ENCODE results near the gene WDR45. TPM values are rescaled to one million over a fixed set of nuclear protein-coding genes. Genes with fewer than 3 reads are reported as not detected.

Gene WDR45
- total RNA-seq, 1 experiment from 2014 or later = 42.7 TPM

DNA sequence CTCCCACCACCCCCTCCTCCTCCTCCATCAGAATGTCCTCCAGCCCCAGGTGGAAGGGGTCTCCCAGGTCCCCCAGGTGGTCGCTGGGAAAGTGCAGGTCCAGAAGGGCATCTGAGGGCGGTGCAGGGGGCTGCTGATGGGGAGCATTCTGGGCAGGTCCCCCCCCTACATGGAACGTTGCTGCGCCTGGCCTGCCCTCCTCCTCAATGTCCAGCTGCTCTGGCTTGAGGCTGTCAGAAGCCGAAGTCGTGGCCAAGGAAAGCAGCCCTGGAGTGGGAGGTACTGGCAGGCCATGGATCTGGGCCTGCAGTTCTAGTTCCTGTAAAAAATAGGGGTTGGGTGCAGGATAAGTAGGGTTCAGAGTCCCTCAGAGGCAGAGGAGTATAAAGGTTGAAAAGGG is 49.4 kb downstream of the WDR45 start:
- no peak overlapping the region for H3K27ac Mint-ChIP-seq (ENCODE audit: unreplicated experiment)
- CTCF ChIA-PET = no interaction called here
- intact Hi-C loops (cut with micrococcal nuclease; ENCODE audit: unreplicated experiment) = no loop called here
- DNase-seq = no peak
- no TSS peak for BruUV-seq (replicated peaks)
- no peaks in the 10 kb centered on the region for H3K27me3 Mint-ChIP-seq (ENCODE audit: unreplicated experiment)
- H3K4me3 Mint-ChIP-seq (ENCODE audit: low read depth, unreplicated experiment) = no peak overlapping the region
- H3K4me1 Mint-ChIP-seq (ENCODE audit: low read depth, unreplicated experiment) = peaks cover 7% of the 10 kb centered on the region
- H3K9me3 Mint-ChIP-seq (ENCODE audit: low read depth, unreplicated experiment) = no peaks in the 10 kb centered on the region
- H3K36me3 Mint-ChIP-seq (ENCODE audit: insufficient read depth, unreplicated experiment) = peaks cover 55% of the 10 kb centered on the region
- TF ChIP-seq CTCF (IDR thresholded peaks at IDR 0.05; ENCODE audit: unreplicated experiment) = no peak

DNA sequence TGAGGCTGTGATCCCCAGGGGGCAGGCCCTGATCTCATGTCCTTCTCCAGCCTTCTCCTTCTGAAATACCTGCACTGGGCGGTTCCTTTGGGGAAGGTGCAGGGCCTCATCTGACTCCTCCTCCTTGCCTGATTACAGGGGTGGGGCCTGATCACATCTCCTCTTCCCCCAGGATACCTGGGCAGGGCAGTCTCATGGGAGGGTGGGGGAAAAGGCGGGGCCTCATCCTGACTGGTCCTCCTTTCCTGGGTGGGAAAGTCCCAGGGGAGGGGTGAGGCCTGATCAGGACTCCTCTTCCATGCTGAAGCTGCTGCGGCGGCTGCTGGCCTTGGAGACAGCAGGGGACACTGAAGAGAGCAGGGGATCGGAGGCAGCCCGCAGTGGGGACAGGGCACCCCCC is 49.8 kb downstream of the WDR45 start:
- Mint-ChIP-seq H3K4me3 (ENCODE audit: low read depth, unreplicated experiment) (no peak overlapping the region), H3K4me1 (ENCODE audit: low read depth, unreplicated experiment) (peaks cover 7% of the 10 kb centered on the region), H3K27me3 (ENCODE audit: unreplicated experiment) (no peaks in the 10 kb centered on the region), H3K9me3 (ENCODE audit: low read depth, unreplicated experiment) (no peaks in the 10 kb centered on the region), H3K27ac (ENCODE audit: unreplicated experiment) (no peak overlapping the region), H3K36me3 (ENCODE audit: insufficient read depth, unreplicated experiment) (peaks cover 55% of the 10 kb centered on the region)
- intact Hi-C loops (cut with micrococcal nuclease; ENCODE audit: unreplicated experiment) = no loop called here
- no TSS peak for BruUV-seq (replicated peaks)
- no peak for TF ChIP-seq CTCF (IDR thresholded peaks at IDR 0.05; ENCODE audit: unreplicated experiment)
- DNase-seq = peak; percentile 39
- CTCF ChIA-PET = no interaction called here

Other genes with a start within 250 kb of the WDR45 start
- 53.3 and 70.5 TPM in 2 replicates for gene PCSK1N, start 244.3 kb downstream of the WDR45 start, total RNA-seq (2022)
- 86.1 and 96.8 TPM in 2 replicates for gene TIMM17B, start 182.1 kb downstream of the WDR45 start, total RNA-seq (2022)
- gene PQBP1, start 182.0 kb downstream of the WDR45 start, total RNA-seq (2022) = 110 and 113 TPM in 2 replicates
- 68.1 and 81.0 TPM in 2 replicates for gene SLC35A2, start 168.2 kb downstream of the WDR45 start, total RNA-seq (2022)
- 12.8 and 13.9 TPM in 2 replicates for gene PIM2, start 160.9 kb downstream of the WDR45 start, total RNA-seq (2022)
- gene OTUD5, start 122.3 kb downstream of the WDR45 start, total RNA-seq (2022) = 67.8 and 73.0 TPM in 2 replicates
- 8.4 and 9.7 TPM in 2 replicates for gene KCND1, start 108.0 kb downstream of the WDR45 start, total RNA-seq (2022)
- 92.8 and 97.8 TPM in 2 replicates for gene GRIPAP1, start 77.6 kb downstream of the WDR45 start, total RNA-seq (2022)
- 32.2 and 35.1 TPM in 2 replicates for gene TFE3, start 36.5 kb downstream of the WDR45 start, total RNA-seq (2022)
- 30.8 and 39.0 TPM in 2 replicates for gene CCDC120, start 20.9 kb downstream of the WDR45 start, total RNA-seq (2022)
- 11.5 and 16.1 TPM in 2 replicates for gene PRAF2, start 5.9 kb downstream of the WDR45 start, total RNA-seq (2022)
- 32.3 and 35.7 TPM in 2 replicates for gene GPKOW, start 43.8 kb upstream of the WDR45 start, total RNA-seq (2022)
- gene MAGIX, start 82.9 kb upstream of the WDR45 start, total RNA-seq (2022) = 13.9 and 16.6 TPM in 2 replicates
- 222 and 273 TPM in 2 replicates for gene PLP2, start 92.0 kb upstream of the WDR45 start, total RNA-seq (2022)
- 22.3 and 24.3 TPM in 2 replicates for gene PRICKLE3, start 106.5 kb upstream of the WDR45 start, total RNA-seq (2022)
- gene SYP, start 120.3 kb upstream of the WDR45 start, total RNA-seq (2022) = 1.9 and 2.7 TPM in 2 replicates
- not detected in 2 replicates for gene CACNA1F, start 153.5 kb upstream of the WDR45 start, total RNA-seq (2022)
- gene CCDC22, start 155.6 kb upstream of the WDR45 start, total RNA-seq (2022) = 16.8 and 17.0 TPM in 2 replicates
- 0.26 TPM in 1 of 2 replicates, not detected in the other for gene FOXP3, start 184.8 kb upstream of the WDR45 start, total RNA-seq (2022)
- gene PPP1R3F, start 189.9 kb upstream of the WDR45 start, total RNA-seq (2022) = 14.7 and 18.8 TPM in 2 replicates
- gene GAGE10, start 223.8 kb upstream of the WDR45 start, total RNA-seq (2022) = not detected in 2 replicates
- not detected in 2 replicates for gene GAGE12J, start 242.2 kb upstream of the WDR45 start, total RNA-seq (2022)

All from Calu3 (cell line).